ENCODE data around the gene CACNG6. TPM values are rescaled to one million over a fixed set of nuclear protein-coding genes. Genes with fewer than 3 reads are reported as not detected.

Gene CACNG6
- total RNA-seq, 2 experiments from 2014 or later, result 1.2 to 4.9 TPM

DNA sequence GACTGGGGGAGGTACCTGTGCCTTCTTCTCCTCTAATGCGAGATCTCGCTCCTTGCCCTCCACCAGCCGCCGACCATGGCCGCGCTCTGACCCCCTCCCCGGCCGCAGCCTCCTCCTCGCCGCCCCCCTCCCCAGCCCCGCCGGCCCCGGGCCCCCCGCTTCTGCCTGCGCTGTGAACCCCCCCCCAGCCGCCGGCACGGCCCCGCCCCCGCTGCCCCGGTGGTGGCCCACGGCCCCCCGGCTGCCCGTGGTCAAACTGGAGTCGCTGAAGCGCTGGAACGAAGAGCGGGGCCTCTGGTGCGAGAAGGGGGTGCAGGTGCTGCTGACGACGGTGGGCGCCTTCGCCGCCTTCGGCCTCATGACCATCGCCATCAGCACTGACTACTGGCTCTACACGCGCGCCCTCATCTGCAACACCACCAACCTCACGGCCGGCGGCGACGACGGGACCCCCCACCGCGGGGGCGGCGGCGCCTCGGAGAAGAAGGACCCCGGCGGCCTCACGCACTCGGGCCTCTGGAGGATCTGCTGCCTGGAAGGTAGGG lies 28.5 kb upstream of the CACNG6 start, which contains the start of gene CACNG8:
Gene CACNG8, plus strand, starts transcription at position 51 of the 545 bp plus-strand sequence.
- H3K36me3 ChIP-seq (ENCODE audit: insufficient read depth, low read length), result no peaks in the 10 kb centered on the region
- H3K4me1 ChIP-seq (ENCODE audit: insufficient read depth, low read length, poor library complexity, severe bottlenecking), result no peaks in the 10 kb centered on the region
- no peaks in the 10 kb centered on the region for H3K79me2 ChIP-seq (ENCODE audit: insufficient read depth, low read depth, low read length)
- CTCF ChIA-PET (ENCODE audit: unreplicated experiment), result no interaction called here
- no TSS peak for BruUV-seq (replicated peaks)
- H3K4me3 ChIP-seq (ENCODE audit: low read depth, low read length, poor library complexity, severe bottlenecking), result no peak within 1 kb of the TSS
- H3K27ac ChIP-seq (ENCODE audit: low read depth, low read length, poor library complexity, severe bottlenecking), result no peak within 1 kb of the TSS
- POLR2A ChIA-PET, result no interaction called here
- DNase-seq (ENCODE audit: low spot score), result no peak
- TF ChIP-seq, protein P1, sequence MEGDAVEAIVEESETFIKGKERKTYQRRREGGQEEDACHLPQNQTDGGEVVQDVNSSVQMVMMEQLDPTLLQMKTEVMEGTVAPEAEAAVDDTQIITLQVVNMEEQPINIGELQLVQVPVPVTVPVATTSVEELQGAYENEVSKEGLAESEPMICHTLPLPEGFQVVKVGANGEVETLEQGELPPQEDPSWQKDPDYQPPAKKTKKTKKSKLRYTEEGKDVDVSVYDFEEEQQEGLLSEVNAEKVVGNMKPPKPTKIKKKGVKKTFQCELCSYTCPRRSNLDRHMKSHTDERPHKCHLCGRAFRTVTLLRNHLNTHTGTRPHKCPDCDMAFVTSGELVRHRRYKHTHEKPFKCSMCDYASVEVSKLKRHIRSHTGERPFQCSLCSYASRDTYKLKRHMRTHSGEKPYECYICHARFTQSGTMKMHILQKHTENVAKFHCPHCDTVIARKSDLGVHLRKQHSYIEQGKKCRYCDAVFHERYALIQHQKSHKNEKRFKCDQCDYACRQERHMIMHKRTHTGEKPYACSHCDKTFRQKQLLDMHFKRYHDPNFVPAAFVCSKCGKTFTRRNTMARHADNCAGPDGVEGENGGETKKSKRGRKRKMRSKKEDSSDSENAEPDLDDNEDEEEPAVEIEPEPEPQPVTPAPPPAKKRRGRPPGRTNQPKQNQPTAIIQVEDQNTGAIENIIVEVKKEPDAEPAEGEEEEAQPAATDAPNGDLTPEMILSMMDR (conservative IDR thresholded peaks at IDR 0.05; ENCODE audit: low read length), result no peak
- TF ChIP-seq EZH2phosphoT487 (IDR thresholded peaks at IDR 0.05; ENCODE audit: borderline replicate concordance, low read depth, low read length), result no peak
- no peaks in the 10 kb centered on the region for H3K9me3 ChIP-seq (ENCODE audit: low read length)
- H3K9me2 ChIP-seq (ENCODE audit: insufficient read depth, low read length), result no peaks in the 10 kb centered on the region
- H2AFZ ChIP-seq (ENCODE audit: low read length), result no peak within 1 kb of the TSS
- H3K4me2 ChIP-seq (ENCODE audit: low read length), result no peak within 1 kb of the TSS
- H4K20me1 ChIP-seq (ENCODE audit: insufficient read depth, low read length), result no peaks in the 10 kb centered on the region
- intact Hi-C loops (cut with micrococcal nuclease; ENCODE audit: unreplicated experiment), result no loop called here

DNA sequence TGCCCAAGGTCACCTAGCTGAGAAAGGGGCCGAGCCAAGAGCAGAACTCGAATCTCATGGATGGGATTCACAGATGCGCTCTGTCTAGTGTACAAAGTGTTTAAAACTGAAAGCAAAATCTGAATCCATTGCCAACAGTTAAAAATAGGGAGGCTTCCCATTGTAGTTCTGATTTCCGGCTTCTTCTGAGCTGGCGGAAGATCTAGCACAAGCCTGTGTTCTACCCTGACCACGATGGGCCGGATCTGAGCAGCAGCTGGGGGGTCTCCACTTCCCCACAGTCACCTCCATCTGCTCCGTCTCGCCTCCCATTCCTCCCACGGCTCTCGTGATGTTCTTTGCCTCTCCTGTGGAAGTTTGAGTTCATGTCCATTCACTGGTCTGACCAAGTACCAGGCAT lies 26.3 kb upstream of the CACNG6 start:
- TF ChIP-seq, protein P1 (conservative IDR thresholded peaks at IDR 0.05; ENCODE audit: low read length), result no peak
- TF ChIP-seq EZH2phosphoT487 (IDR thresholded peaks at IDR 0.05; ENCODE audit: borderline replicate concordance, low read depth, low read length), result no peak
- no peak overlapping the region for H2AFZ ChIP-seq (ENCODE audit: low read length)
- no peaks in the 10 kb centered on the region for H3K79me2 ChIP-seq (ENCODE audit: insufficient read depth, low read depth, low read length)
- intact Hi-C loops (cut with micrococcal nuclease; ENCODE audit: unreplicated experiment), result no loop called here
- H4K20me1 ChIP-seq (ENCODE audit: insufficient read depth, low read length), result no peaks in the 10 kb centered on the region
- H3K9me2 ChIP-seq (ENCODE audit: insufficient read depth, low read length), result no peaks in the 10 kb centered on the region
- BruUV-seq (replicated peaks), result no TSS peak
- no peak overlapping the region for H3K4me3 ChIP-seq (ENCODE audit: low read depth, low read length, poor library complexity, severe bottlenecking)
- H3K36me3 ChIP-seq (ENCODE audit: insufficient read depth, low read length), result no peaks in the 10 kb centered on the region
- H3K27ac ChIP-seq (ENCODE audit: low read depth, low read length, poor library complexity, severe bottlenecking), result no peak overlapping the region
- ChIA-PET POLR2A (no interaction called here), CTCF (ENCODE audit: unreplicated experiment) (interaction anchor here (0.6 kb wide), 1 partner anchor 29 kb away, joined by 3 read pairs; no protein-coding TSS in a partner anchor)
- no peak for DNase-seq (ENCODE audit: low spot score)
- no peaks in the 10 kb centered on the region for H3K4me1 ChIP-seq (ENCODE audit: insufficient read depth, low read length, poor library complexity, severe bottlenecking)
- H3K4me2 ChIP-seq (ENCODE audit: low read length), result no peak overlapping the region
- no peaks in the 10 kb centered on the region for H3K9me3 ChIP-seq (ENCODE audit: low read length)

DNA sequence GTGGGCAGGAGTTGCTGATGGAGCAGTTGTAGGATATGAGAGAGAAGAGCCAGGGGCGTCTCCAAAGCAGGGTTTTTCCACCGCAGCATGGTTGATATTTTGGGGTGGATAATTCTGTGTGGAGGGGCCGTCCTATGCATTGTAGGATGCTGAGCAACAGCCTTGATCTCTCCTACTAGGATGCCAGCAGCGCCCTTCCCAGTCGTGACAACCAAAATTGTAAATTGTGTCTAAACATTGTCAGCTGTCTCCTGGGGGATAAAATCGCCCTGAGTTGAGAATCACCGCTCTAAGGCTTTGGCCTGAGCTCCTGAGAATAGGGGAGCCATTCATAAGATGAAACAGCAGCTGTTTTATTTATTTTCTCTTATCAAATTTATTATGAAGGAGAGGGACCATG lies 24.5 kb upstream of the CACNG6 start:
- Histone ChIP-seq H3K27ac (ENCODE audit: low read depth, low read length, poor library complexity, severe bottlenecking) (no peak overlapping the region), H3K9me3 (ENCODE audit: low read length) (no peaks in the 10 kb centered on the region), H3K79me2 (ENCODE audit: insufficient read depth, low read depth, low read length) (no peaks in the 10 kb centered on the region), H3K4me1 (ENCODE audit: insufficient read depth, low read length, poor library complexity, severe bottlenecking) (no peaks in the 10 kb centered on the region), H3K4me2 (ENCODE audit: low read length) (no peak overlapping the region), H3K4me3 (ENCODE audit: low read depth, low read length, poor library complexity, severe bottlenecking) (no peak overlapping the region), H2AFZ (ENCODE audit: low read length) (no peak overlapping the region), H3K9me2 (ENCODE audit: insufficient read depth, low read length) (no peaks in the 10 kb centered on the region), H4K20me1 (ENCODE audit: insufficient read depth, low read length) (no peaks in the 10 kb centered on the region), H3K36me3 (ENCODE audit: insufficient read depth, low read length) (no peaks in the 10 kb centered on the region)
- no peak for TF ChIP-seq EZH2phosphoT487 (IDR thresholded peaks at IDR 0.05; ENCODE audit: borderline replicate concordance, low read depth, low read length)
- TF ChIP-seq, protein P1 (conservative IDR thresholded peaks at IDR 0.05; ENCODE audit: low read length), result no peak
- CTCF ChIA-PET (ENCODE audit: unreplicated experiment), result interaction anchor here (0.6 kb wide), 1 partner anchor 58 kb away, joined by 3 read pairs; no protein-coding TSS in a partner anchor
- no peak for DNase-seq (ENCODE audit: low spot score)
- POLR2A ChIA-PET, result no interaction called here
- intact Hi-C loops (cut with micrococcal nuclease; ENCODE audit: unreplicated experiment), result no loop called here
- no TSS peak for BruUV-seq (replicated peaks)
